ENCODE results near the gene GABARAP.

DNA sequence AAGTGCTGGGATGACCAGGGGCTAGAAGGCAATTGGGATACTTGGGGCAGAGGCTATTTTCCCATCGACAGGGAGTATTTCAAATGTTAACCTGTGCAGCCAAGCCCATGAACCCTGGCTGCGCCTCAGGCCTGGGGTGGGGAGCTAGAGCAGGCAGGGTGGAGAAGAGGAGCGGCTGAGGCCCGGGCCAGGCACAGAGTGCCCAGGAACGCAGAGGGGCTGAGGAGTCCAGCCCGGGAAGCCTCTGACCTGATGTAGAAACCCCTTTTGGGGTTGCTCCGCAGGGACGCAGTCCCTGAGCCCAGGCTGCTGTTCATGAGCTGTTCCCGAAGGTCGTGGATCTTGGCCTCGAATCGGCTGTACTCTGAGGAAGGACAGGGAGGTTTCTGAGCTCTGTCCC, 46.3 kb downstream of the GABARAP start:
- TF ChIP-seq, protein P1, sequence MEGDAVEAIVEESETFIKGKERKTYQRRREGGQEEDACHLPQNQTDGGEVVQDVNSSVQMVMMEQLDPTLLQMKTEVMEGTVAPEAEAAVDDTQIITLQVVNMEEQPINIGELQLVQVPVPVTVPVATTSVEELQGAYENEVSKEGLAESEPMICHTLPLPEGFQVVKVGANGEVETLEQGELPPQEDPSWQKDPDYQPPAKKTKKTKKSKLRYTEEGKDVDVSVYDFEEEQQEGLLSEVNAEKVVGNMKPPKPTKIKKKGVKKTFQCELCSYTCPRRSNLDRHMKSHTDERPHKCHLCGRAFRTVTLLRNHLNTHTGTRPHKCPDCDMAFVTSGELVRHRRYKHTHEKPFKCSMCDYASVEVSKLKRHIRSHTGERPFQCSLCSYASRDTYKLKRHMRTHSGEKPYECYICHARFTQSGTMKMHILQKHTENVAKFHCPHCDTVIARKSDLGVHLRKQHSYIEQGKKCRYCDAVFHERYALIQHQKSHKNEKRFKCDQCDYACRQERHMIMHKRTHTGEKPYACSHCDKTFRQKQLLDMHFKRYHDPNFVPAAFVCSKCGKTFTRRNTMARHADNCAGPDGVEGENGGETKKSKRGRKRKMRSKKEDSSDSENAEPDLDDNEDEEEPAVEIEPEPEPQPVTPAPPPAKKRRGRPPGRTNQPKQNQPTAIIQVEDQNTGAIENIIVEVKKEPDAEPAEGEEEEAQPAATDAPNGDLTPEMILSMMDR (IDR thresholded peaks at IDR 0.05) = no peak
- TF ChIP-seq POLR2A (IDR thresholded peaks at IDR 0.05) = no peak
